A375 (cell line): ENCODE results near the gene HCN3. TPM values are rescaled to one million over a fixed set of nuclear protein-coding genes. Genes with fewer than 3 reads are reported as not detected.

Source experiments
- total RNA-seq: library from RNA; depleted of rRNA; stranded (reverse); fragments of >200 nt; shearing (Covaris generic); gene quantifications from 2 replicates; pipeline ENCODE4 v1.2.3, GENCODE V29; 2014; rRNA removed

The HCN3 gene
- total RNA-seq = 1.2 and 2.0 TPM in 2 replicates

DNA sequence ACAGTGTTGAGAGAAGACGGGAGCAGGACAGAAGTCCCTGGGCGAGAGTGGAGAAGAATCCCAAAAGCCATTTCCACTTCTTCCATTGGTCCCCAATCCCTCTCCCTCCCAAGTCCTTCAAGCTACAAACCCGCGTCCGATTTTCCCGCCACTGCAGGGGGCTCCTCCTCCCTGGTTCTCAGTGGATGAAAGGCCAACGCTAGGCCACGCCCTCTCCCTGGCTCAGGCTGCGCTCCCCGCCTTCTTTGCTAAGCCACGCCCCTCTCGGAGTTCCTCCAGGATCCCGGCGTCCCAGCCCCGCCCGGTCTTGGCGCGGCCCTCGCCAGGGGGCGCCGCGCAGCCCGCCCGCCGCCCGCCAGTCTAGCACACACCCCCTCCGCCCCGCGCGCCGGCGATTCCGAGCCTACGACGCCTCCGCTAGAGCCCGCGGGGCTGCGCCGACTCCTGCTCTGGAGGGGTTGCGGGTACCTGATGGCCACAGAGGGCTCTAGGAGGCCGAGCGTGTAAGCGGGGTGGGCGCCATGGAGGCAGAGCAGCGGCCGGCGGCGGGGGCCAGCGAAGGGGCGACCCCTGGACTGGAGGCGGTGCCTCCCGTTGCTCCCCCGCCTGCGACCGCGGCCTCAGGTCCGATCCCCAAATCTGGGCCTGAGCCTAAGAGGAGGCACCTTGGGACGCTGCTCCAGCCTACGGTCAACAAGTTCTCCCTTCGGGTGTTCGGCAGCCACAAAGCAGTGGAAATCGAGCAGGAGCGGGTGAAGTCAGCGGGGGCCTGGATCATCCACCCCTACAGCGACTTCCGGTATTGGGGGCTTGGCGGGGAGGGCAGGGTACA, at the start of gene HCN3:
TSS of gene HCN3 (plus strand) at position 394 of the 832 bp plus-strand sequence. CDS start at position 522, 128 bp downstream.

DNA sequence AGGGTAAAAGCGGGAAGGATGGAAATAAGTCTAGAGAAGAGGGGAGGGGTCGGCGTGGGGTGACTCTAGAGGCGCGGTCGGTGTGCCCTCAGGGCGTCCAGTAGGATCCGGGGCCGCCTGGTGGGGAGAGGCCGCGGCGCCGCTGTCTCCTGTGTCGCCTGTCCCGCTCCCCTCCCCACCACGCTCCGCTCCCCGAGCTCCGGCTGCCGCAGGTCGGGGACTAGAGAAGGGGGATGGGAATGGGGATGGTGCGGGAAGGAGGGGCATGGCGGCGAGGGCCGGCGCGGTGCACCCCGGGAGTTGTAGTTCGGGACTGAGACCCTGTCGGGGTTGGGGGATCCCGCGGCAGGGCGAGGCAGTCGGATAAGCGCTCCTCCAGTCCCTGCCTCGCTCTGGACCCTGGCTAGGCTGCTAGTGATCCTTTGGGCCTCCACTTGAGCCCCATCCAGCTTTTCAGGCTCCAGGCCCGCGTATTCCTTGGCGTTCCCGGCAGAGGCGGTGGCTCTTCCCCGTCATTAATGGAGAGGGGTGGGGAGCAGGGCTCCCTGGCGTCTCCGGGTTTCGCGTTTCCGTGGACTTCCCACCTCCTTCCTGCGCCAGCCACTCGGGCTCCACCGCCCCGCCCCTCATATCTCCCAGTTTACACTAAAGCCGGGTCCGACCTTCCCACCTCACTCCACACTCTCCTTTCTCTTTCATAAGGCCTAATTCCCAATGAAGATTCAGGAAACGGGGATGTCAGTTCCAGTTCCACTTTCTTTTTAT, 21.8 kb upstream of the HCN3 start, which contains the start of gene ENTREP3:
TSS of gene ENTREP3 (minus strand) at position 241 of the 765 bp plus-strand sequence. CDS start 606 bp downstream, outside the sequence.

GRCh38 chr1:155261852-155262673, 15.2 kb upstream of the HCN3 start, which contains the start of gene SCAMP3:
Gene SCAMP3, minus strand, starts transcription at chr1:155262360. Its CDS starts 209 bp downstream, at chr1:155262151.

GRCh38 chr1:155273343-155274245, 3.7 kb upstream of the HCN3 start, which contains the start of gene CLK2:
Gene CLK2, minus strand, starts transcription at chr1:155273504. Its CDS starts 2,527 bp downstream, at chr1:155270977.

GRCh38 chr1:155301342-155301841, 24.1 kb downstream of the HCN3 start, which contains the start of gene PKLR:
Gene PKLR, minus strand, starts transcription at chr1:155301438. Its CDS starts 43 bp downstream, at chr1:155301395.

GRCh38 chr1:155308493-155309422, 31.5 kb downstream of the HCN3 start, which contains the start of gene FDPS:
Gene FDPS, plus strand, starts transcription at chr1:155308866. Its CDS starts 924 bp downstream, at chr1:155309790.

DNA sequence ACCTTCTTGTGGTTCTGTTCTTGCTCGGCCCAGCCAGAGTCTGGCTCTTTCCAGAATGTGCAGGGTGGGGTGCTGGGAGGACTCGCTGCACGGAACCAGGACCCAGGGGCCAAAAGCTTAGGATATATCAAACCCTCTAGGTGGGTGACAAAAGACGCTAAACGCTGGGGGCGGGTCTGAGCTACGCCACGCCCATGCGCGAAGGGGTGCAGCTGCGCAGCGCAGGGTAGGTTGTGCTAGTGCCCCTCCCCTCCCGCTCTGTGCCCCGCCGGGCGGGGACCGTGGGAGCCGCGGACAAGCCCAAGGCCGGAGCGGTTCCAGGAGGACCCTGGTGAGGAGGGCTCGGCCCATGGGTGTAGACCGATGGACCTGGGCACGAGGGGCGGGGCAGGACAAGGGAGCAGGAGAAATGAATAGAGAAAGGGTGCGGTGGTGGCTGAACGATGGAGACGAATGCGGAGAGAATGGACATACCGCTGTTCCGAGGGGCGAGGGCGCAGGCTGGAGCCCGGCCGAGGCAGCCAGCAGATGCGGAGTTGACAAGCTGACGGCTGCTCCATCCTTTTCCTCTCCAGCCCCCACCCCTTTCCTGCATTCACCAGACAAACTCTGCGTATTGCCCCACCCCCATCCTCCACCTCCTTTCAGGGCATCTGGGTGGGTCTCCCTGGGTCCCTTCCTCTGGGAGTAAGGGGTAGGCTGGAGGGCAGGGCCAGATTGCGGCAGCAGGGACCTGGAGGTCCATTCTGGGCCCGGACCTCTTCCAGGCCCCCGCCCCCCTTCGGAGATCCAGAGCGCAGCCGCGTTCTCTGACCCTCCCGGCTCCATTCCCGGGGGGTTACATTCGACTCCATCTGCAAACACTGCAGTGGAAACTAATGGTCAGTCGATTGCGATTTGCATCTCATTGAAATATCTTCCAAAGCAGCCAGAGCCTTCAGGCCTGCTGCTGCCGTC, 43.7 kb downstream of the HCN3 start, which contains the start of gene RUSC1:
TSS of gene RUSC1 (plus strand) at position 234 of the 957 bp plus-strand sequence. CDS start 880 bp downstream, outside the sequence.

Other genes with a start within 250 kb of the HCN3 start
- 0.19 and 0.40 TPM in 2 replicates for gene DCST2, start 243.7 kb upstream of the HCN3 start, total RNA-seq
- gene DCST1, start 243.6 kb upstream of the HCN3 start, total RNA-seq = not detected in 2 replicates
- gene ADAM15, start 226.1 kb upstream of the HCN3 start, total RNA-seq = 112 and 116 TPM in 2 replicates
- 7.5 and 7.8 TPM in 2 replicates for gene EFNA4, start 213.7 kb upstream of the HCN3 start, total RNA-seq
- gene EFNA3, start 198.6 kb upstream of the HCN3 start, total RNA-seq = 2.5 and 3.0 TPM in 2 replicates
- 37.2 and 40.0 TPM in 2 replicates for gene EFNA1, start 149.6 kb upstream of the HCN3 start, total RNA-seq
- gene SLC50A1, start 141.6 kb upstream of the HCN3 start, total RNA-seq = 68.9 and 72.0 TPM in 2 replicates
- 75.7 and 98.1 TPM in 2 replicates for gene DPM3, start 136.9 kb upstream of the HCN3 start, total RNA-seq
- gene KRTCAP2, start 104.2 kb upstream of the HCN3 start, total RNA-seq = 102 and 136 TPM in 2 replicates
- 2.3 and 3.4 TPM in 2 replicates for gene TRIM46, start 103.6 kb upstream of the HCN3 start, total RNA-seq
- 36.2 and 40.8 TPM in 2 replicates for gene THBS3, start 69.6 kb upstream of the HCN3 start, total RNA-seq
- gene MTX1, start 68.8 kb upstream of the HCN3 start, total RNA-seq = 125 and 141 TPM in 2 replicates
- gene ENTREP3, start 22.0 kb upstream of the HCN3 start, total RNA-seq = 13.9 and 22.8 TPM in 2 replicates
- 171 and 220 TPM in 2 replicates for gene SCAMP3, start 15.1 kb upstream of the HCN3 start, total RNA-seq
- gene CLK2, start 4.0 kb upstream of the HCN3 start, total RNA-seq = 38.1 and 49.0 TPM in 2 replicates
- 0.03 TPM in 1 of 2 replicates, not detected in the other for gene PKLR, start 24.0 kb downstream of the HCN3 start, total RNA-seq
- gene FDPS, start 31.4 kb downstream of the HCN3 start, total RNA-seq = 191 and 212 TPM in 2 replicates
- 29.8 and 39.8 TPM in 2 replicates for gene RUSC1, start 43.4 kb downstream of the HCN3 start, total RNA-seq